M059J (cell line): ENCODE results near the gene UBE2Z. TPM values are rescaled to one million over a fixed set of nuclear protein-coding genes. Genes with fewer than 3 reads are reported as not detected.
A peak's percentile ranks its signal among the peaks of the same experiment; 100 is the strongest.
"Not testable (repeated sequence)": the region's sequence is repeated elsewhere in the genome, so short reads cannot be mapped to it uniquely, and the experiment has no call there.

Source experiments
- DNase-seq: peaks from one replicate; pipeline ENCODE4 v3.0.0-alpha.2; 2012; ENCODE audit warnings: low read depth
- total RNA-seq: library from RNA; depleted of rRNA; stranded (reverse); fragments of >200 nt; shearing (Covaris generic); gene quantifications from 2 replicates; pipeline ENCODE4 v1.2.3, GENCODE V29; 2014; rRNA removed

The UBE2Z gene
- total RNA-seq = 61.8 and 89.1 TPM in 2 replicates

DNA sequence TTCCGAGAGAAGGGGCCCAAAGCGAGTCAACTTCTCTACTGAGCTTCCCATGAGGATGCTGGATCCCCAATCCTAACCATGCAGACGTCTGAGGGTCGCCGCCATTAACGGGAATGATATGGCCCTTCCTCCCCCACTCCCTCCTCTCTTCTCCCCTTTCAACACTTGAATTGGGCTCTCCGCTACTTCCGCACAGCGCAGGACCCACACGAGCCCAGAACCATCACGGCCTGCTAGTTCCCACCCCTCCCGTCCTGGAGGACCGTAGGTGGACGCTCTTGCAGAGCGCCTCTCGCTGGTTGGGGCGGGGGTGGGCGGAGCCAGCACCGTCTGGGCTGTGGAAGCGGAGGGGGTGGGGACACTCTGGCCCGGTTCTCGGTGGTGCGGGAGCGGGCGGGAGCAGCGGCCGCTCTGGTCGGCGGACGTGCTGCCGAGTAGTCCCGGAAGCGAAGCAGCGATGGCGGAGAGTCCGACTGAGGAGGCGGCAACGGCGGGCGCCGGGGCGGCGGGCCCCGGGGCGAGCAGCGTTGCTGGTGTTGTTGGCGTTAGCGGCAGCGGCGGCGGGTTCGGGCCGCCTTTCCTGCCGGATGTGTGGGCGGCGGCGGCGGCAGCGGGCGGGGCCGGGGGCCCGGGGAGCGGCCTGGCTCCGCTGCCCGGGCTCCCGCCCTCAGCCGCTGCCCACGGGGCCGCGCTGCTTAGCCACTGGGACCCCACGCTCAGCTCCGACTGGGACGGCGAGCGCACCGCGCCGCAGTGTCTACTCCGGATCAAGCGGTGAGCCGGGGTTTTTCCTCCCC, at the start of gene UBE2Z:
UBE2Z (plus strand) TSS at position 361 of the 797 bp plus-strand sequence; CDS start at position 458, 97 bp downstream.
- peak; percentile 94 for DNase-seq

DNA sequence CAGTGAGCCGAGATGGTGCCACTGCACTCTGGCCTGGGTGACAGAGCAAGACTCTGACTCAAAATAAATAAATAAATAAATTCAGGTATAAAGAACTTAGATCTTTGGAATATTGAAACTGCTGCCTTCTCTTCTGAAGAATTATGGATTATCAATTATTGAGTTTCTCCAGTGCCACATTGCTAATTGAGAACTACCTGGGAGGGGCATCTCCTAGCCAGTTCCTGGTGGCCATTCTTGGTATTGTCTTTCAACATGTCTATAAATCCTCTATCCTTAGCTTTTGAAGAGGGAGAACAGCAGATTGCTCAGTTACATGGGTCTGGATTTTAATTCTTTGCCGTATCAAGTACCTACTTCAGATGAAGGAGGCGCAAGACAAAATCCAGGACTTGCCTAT, 48.2 kb upstream of the UBE2Z start:
- DNase-seq = no peak

DNA sequence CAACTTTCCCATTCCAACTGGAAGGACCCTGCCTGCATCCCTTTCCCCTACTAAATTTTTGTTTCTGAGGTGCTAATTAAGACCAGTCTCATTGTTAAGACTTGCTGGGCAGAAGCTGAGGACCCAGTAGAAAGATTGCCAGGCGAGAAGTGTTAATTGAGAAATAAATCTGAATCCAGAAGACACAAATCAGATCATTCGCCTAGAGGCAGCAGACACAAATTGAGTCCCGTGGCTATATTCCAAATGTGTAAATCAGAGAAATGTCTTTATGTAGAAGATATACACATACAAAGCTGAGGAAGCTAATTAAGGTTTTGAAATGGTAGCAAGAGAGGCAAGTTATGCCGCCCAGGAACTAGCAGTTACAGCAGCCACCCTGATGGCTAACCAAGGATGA, 47.8 kb upstream of the UBE2Z start:
- DNase-seq = no peak

DNA sequence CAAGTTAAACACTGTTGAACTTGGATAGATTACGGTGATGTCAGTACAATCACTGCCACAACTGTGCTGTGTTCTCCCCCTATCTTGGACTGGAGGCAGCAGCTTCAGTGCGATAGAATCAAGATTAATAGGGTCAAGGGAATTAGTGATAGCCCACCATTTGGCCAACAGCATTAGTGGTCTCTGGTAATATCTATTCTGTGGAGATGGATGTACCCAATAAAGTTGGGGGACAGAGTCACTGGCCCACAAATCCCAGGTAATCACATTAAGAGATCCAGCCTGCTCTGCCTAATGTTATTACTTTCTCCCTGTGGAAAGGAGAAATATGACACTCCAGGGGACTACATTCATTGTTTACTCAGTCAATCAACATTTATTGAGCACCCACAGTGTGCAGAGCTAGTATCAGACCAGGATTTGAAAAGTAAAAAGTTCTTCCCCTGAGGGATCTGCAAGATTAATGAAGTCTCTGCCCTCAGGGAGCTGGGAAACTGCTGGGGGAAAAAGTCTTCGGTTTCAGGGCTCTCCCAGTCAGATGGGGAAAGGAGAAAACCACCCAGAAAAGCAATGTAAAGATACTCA, 39.2 kb upstream of the UBE2Z start:
- no peak for DNase-seq

DNA sequence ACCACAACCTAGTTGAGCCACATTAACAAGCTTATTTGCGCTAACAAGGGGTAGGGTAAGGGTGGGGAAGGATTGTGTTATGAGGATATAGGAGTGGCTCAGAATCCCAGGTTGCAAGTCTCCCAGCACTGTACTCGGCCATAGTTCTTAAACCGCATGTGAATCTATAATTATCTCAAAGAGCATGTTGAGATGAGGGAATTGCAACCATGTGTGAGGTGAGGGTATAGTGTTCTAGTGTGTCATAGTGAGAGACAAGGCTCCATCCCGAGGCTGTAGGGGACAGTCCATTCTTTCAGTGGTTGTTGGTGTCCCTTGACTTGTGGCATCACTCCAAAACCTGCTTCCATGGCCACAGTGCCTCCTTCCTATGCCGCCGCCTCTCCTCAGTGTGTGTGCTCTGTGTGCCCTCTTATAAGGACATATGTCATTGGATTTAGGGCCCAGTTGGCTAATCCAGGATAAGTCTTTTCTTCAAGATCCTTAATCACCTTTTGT, 38.3 kb upstream of the UBE2Z start:
- DNase-seq = no peak

DNA sequence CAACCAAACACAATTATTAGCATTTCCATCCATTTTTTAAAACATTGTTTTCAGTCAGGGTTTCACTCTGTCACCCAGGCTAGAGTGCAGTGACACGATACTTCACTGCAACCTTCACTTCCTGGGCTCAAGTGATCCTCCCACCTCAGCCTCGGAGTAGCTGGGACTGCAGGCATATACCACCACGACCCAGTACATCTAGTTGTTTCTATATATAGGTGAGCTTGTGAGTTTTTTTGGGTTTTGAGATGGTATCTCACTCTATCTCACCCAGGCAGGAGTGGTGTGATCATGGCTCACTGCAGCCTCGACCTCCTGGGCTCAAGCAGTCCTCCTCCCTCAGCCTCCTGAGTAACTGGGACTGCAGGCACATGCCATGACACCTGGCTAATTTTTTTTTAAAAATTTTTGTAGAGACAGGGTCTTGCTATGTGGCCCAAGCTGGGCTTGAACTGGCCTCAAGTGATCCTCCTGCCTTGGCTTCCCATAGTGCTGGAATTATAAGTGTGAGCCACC, 37.1 kb upstream of the UBE2Z start:
- no peak for DNase-seq

DNA sequence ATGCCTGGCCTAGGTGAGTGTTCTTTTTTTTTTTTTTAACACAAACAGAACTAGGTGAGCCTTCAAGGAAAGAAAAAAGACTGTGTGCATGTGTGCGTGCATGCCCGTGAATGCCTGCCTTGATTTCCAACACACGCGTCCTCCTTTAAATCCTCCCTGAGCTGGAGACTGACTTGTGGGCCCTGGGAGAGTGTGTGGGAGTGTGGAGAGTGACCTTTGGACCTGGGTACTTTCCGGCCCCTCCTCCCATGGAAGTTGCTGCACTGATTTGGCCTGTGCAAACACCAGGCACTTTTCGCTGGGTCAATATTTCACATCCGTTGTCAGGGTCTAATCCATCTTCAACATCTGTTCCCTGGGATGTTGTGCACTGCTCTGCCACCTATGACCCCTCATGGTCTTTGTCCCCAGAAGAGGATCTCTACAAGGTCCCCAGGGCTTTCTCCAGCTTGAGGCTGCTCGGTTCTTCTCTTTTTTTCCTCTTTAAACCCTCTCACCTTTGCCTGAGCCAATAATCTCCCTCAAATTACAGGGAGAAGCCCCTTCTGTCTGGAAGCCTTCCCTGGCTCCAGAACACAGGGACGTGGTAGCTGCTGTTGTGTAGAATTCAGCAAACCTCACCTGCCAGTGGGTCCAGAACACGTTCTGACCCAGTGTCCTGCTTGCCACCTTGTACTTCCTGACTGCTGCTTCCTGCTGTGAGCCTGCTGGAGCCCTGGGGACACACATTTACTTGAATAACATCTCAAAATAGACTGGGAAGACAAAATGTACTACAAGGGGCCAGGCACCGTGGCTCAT, 36.5 kb upstream of the UBE2Z start:
- no peak for DNase-seq

DNA sequence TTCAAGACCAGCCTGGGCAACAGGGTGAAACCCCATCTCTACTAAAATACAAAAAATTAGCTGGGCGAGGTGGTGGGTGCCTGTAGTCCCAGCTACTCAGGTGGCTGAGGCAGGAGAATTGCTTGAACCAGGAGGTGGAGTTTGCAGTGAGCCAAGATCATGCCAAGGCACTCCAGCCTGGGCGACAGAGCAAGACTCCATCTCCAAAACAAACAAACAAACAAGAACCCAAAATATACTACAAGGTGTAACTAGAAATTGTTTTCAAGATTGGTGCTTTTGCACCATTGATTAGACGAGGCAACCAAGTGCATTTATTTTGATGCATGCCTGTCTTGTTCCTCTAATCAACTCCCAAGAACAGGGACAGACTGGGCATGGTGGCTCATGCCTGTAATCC, 35.8 kb upstream of the UBE2Z start:
- not testable (repeated sequence) for DNase-seq

DNA sequence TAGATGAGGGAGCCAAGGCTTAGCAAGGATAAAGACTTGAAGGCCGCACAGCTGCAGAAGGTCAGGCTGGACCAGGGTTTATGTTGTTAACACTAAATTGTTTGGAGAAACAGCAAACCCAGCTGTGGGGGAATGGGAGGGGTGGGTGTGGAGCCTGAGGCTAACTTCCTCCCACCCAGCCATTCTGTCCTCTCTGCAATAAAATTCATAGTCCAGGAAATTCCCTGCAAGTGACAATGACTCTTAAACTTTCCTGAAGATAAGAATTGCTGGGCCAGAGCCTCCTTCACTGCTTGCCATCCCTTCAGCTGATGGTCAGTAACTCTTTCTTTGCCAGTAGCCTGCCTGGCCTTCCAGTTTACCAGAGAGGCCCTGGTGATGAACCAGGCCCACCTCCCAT, 35.0 kb upstream of the UBE2Z start:
- DNase-seq = no peak

DNA sequence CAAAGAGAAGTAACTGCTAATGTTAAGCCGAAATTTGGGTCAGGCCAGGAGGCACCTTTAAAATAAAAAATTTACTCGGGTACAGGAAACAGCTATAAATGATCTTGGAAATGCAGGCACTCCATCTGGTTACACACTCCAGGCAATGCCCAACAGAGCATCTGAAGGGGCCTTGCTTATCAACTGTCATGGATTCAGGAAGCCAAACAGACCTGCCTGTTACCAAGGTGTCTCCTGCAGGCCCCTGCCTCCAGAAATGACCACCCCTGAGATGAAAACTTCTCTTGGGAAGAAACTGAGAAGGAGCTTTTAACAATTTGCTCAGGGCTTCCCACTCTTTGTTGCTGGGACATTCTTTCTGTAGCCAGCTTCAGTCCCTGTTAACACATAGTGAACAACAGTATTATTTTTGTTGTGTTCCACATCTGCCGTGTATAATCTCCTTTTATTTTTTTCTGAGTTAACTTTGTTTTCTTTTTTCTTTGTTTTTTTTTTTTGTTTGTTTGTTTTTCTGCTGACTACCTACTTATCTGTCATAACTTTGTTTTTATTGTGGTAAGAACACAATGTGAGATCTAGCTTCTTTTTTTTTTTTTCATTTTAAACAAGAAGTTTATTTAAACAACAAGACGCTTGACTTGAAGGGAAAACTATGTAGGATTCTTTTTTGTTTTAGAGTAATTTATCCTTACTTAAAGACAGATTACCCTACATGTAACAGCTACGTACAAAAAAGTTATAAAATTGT, 34.3 kb upstream of the UBE2Z start:
- DNase-seq = no peak

DNA sequence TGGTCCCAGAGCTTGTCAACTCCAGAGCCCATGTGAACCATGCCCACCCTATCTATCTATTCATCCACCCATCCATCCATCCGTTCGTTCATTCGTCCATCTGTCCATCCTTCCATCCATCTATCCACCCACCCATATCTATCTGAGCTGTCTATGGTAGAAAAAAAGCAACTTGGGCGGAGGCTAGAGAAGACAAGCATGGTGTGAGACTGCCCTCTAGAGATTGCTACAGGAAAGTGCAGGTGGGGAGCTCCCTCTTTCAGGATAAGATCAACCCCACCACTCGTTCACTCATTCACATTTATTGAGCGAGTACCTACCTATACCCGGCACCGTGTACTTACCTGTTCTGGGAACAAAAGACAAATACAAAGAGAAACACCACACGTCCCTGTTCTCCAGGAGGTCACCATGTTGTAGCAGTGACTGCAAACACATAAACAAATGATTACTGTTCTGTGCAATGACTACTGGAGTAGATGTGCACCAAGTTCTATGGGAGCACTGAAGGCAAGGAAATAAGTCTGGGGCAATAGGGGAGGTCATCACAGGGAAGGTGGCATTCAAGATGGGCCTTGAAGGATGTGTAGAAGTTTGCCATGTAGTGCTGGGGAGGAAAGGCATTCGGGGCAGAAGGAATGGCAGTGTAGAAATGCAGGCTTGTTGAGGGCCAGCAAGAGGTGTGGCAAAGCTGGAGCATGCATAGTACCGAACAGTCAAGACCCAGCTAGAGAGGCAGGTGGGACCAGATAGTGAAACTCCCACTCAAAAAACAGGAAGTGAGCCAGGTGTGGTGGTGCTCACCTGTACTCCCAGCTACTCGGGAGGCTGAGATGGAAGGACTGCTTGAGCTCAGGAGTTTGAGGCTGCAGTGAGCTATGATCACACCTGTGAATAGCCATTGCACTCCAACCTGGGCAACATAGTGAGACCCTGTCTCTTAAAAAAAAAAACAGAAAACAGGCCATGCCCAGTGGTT, 29.0 kb upstream of the UBE2Z start:
- DNase-seq = peak; percentile 65

DNA sequence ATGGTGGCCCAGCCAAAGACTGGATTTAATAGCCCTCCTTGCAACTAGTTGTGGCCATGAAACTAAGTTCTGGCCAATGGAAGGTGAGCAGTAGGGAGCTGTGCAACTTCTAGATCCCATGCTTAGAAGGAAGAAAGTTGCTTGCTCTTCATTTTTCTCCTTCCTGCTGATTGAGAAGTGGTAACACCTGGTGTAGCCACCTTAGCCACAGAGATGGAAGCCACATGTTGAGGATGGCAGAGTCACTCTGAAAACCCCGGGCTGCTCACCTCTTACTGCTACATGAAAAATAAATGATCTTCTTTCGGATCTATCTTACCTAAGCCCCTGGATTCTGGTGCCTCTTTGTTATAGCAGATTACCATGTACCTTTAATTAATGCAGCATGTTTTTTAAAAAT, 25.9 kb upstream of the UBE2Z start:
- no peak for DNase-seq

DNA sequence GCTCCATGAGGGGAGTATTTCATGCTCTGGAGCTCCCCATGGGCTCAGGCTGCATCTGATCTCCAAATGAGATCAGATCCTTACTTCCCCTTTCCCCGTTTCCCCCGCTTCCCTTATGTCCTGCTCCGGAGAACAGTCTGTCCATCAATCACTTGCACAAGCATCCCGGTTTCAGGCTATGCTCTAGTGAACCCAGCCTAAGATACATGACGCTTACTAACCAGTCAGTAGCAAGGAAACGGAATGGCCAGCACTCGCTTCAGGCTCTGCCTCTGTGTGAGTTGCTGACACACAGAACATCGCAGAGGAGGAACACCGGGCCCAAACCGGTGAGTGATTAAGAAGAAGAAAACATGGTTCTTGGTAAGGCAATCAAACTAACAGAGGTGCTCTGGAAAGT, 25.0 kb upstream of the UBE2Z start:
- no peak for DNase-seq

DNA sequence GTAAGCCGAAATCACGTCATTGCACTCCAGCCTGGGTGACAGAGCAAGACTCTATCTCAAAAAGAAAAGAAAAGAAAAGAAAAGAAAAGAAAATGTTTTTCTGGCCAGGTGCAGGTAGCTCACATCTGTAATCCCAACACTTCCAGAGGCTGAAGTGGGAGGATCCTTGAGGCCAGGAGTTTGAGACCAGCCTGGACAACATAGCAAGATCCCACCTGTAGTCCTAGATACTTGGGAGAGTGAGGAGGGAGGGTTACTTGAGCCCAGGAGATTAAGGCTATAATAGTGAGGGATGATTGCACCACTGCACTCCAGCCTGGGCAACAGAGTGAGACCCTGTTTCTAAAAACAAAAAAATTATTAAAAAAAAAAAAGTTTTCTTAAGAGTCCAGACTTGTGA, 18.1 kb upstream of the UBE2Z start:
- DNase-seq = no peak

DNA sequence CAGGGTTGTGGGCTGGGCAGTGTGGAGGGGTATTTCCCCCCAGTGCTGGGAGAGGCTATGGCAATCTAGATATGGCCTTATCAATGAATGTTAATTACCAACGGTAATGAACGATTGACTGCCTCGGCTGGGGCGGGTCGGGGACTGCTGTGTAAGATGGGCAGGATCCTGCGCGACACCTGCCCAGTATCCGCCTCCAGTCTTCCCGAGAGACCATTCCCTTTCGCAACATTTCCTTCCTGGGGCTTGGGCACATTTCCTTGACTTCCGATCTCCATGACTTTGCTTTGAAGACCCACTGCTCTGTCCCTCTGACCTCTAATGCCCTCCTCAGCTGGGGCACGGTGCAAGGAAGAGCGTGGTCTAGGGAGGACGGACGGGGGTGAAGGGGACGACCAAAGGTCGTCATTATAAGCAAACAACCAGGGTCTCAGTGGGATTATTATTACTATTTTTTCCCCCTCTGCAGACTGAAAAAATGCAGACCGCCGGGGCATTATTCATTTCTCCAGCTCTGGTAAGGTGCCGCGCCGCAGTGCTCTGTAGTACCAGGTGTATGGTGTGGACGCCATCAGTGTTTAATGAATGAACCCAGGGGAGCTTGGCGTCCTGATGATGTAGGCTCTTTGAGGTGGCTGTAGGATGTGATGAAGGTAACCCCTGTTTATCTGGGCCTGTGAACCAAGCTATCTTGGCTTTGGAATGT, 15.1 kb upstream of the UBE2Z start:
- DNase-seq = no peak

DNA sequence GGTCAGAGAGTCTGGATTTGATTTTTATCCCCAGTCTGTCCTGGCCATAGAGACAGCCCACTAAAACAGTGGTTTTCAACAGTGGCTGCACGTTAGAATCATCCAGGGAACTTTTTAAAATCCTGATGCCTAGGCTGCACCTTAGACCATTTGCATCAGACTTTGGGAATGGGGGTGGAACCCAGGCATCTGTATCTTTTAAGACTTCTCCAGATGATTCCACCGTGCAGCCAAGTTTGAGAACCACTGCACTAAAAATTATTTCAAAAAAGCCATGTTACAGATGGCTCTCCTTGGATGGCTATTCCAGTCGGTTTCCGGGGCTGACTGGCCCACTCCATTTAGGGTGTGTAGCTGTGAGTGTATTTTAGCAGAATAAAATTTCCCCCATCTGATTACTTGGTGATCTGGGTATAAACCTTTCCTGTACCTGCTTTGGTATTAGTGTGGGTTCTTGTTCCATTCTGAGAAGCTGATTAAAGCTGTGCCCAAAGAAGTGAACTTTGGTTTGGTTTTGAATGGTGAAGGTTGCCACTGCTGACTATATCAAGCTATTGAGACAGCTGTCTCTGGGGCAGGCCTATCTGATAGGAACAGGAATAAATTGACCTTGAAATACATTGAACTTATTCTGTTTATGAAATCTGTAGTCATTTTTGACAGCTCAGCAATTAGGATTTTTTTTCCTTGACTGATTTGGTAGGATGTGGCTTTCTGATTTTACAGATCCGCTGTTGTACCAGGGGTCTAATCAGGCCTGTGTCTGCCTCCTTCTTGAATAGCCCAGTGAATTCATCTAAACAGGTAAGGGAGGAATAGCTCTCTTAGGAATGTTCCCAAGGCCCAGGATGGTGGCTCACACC, 14.3 kb upstream of the UBE2Z start:
- no peak for DNase-seq

DNA sequence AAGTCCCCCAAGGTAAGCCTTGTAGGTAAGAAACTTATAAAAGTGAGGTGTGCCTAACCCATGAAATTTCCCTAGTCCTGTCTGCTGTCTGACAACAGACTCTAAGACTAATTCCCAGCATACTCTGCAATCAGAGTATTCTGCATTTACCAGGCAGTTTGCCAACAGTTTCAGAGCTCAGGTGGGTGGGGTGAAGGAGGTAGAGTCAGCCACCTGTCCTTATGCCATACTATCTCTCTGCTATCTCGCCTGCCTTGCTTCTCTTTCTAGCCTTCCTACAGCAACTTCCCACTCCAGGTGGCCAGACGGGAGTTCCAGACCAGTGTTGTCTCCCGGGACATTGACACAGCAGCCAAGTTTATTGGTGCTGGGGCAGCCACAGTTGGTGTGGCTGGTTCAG, 13.3 kb upstream of the UBE2Z start:
- DNase-seq = no peak

DNA sequence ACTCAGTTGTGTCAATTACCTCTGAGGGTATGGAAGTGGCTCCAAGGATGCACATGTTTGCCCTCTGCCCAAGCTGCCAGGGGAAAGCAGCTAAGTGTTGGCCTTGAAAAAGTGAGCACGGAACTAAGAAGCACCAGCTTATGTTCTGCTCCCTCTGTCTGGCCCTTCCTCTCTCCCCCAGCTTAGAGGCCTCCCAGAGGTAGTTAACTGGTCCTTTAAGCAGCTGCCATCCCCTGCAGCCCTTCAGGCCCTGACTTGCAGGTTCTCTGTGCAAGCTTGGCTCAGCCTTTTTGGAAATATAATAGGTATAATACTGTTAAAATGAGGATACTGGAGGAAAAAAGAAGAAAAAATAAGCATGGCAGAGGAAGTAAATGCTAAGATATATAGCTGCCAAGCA, 7.0 kb upstream of the UBE2Z start:
- DNase-seq = no peak

DNA sequence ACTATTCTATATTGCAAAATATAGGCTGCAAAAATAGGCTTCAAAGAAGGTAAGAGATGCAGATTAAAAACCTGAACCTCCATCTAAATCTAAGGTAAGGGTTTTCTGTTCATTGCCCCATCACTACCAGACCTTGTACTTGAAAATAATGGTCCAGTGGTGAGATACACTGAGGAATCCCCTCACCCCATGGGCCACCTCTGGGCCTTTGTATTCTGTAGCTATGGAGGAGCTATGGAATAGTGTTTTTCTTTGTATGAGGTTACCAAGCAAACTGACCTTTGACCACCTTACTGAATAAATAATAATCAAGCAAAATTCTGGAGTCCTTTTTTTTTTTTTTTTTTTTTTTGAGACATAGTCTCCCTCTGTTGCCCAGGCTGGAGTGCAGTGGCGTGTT, 4.8 kb upstream of the UBE2Z start:
- no peak for DNase-seq
